ENCODE results near the gene ATP5PO.

DNA sequence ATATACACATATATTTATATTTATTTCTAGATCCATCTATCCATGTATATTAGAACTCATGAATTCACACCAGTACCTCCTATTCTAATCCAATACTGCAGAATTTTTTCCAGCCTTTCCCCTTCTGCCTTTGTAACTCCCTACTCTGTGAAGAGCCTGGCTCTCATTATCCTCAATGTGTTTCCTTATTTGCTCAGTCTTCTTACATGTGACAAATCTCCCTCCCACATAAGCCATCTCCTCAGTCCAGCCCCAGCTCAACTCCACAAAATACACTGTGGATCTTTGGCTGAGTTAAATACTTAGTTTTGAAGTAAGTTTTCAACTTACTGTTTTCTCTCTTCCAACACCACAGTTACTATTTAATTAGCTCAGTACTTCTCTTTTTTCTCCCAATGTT lies 45.7 kb downstream of the ATP5PO start:
- TF ChIP-seq POLR2A (IDR thresholded peaks at IDR 0.05) = no peak
- TF ChIP-seq, protein P1, sequence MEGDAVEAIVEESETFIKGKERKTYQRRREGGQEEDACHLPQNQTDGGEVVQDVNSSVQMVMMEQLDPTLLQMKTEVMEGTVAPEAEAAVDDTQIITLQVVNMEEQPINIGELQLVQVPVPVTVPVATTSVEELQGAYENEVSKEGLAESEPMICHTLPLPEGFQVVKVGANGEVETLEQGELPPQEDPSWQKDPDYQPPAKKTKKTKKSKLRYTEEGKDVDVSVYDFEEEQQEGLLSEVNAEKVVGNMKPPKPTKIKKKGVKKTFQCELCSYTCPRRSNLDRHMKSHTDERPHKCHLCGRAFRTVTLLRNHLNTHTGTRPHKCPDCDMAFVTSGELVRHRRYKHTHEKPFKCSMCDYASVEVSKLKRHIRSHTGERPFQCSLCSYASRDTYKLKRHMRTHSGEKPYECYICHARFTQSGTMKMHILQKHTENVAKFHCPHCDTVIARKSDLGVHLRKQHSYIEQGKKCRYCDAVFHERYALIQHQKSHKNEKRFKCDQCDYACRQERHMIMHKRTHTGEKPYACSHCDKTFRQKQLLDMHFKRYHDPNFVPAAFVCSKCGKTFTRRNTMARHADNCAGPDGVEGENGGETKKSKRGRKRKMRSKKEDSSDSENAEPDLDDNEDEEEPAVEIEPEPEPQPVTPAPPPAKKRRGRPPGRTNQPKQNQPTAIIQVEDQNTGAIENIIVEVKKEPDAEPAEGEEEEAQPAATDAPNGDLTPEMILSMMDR (IDR thresholded peaks at IDR 0.05 in 4 of 5, conservative IDR thresholded peaks at IDR 0.05 in 1 of 5) = no peak

Data from gastrocnemius medialis (tissue), 4 donors.